GM19468 (cell line): Measurements from ENCODE around the gene STON1.
"Not testable (repeated sequence)": the region's sequence is repeated elsewhere in the genome, so short reads cannot be mapped to it uniquely, and the experiment has no call there.

Source experiments
- ATAC-seq: cut with Tn5 transposase; IDR thresholded peaks from one replicate; pipeline ENCODE4 v1.9.1; 2021; ENCODE audit warnings: mild to moderate bottlenecking, moderate library complexity, moderate number of reproducible peaks; ENCODE audit not compliant: unreplicated experiment; ENCODE audit errors: extremely low read depth

STON1 gene

DNA sequence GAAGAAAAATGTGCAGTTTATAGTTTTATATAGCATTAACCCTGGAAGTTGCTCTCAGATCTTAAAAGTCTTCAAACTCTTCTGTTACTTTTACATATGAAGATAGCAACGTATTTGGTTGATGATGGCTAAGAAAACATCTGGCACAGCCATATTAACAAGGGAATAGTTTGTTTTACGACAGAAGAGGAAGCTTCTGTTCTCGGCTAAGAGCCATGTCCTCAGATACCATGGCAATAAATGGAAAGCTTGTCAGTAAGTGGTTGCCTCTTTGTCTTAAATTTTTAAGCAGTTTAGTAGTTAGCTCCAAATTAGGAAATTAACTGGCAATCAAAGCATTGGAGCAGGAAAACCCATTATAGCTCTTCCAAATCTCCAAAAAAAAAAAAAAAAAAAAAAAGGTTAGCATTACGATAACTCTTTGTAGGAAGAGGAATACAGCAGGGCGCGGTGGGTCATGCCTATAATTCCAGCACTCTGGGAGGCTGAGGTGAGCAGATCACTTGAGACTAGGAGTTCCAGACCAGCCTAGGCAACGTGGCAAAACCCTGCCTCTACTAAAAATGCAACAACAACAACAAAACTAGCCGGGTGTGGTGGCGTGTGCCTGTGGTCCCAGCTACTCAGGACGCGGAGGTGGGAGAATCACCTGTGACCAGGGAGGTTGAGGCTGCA, 4.5 kb upstream of the STON1 start:
- no peak for ATAC-seq

DNA sequence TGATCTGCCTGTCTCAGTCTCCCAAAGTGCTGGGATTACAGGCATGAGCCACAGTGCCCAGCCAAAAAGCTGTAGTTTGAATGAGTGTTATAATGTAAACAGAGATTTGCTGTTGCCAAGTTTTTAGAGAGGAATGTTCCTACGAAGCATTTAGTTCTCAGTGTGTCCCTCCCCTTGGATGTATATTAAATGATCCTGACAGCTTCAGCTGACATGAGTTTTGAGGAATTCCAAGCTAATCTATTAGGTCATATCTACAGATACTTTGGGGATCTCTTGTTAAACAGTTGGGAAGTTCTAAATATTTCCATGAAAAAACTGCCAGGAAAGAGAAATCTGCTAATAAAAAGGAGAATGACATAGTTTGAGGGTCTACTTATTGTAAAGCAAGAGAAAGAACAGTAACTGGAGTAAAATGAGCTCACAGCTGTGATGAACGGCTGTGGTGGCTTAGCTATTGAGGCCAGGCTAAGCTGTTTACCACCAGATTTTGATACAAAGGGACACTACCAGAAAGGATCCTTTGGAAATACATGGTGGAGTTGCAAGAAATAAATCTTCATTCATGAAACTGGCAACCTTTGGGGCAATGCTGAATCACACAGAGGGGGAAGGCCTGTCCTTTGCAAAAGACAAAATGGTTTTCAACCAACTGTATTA, 2.6 kb upstream of the STON1 start:
- no peak for ATAC-seq

DNA sequence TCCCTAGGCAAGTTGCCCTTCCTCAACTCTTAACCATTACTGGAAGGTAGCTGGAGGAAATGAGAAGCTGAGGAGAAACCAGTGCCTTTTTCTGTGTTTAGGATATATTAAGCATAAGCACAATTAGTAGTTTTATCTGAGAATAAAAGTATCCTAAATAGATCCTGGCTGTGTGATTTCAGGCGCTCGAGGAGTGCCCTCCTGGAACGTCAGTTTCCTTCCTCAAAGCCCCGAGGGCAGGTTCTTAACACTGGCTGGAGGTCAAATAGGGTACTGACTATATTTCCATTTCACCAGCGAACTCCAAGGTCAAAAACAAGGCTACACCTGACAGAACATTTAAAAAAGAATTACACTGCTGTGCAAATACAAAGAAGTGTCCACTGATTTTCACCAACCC, 1.5 kb upstream of the STON1 start:
- no peak for ATAC-seq

DNA sequence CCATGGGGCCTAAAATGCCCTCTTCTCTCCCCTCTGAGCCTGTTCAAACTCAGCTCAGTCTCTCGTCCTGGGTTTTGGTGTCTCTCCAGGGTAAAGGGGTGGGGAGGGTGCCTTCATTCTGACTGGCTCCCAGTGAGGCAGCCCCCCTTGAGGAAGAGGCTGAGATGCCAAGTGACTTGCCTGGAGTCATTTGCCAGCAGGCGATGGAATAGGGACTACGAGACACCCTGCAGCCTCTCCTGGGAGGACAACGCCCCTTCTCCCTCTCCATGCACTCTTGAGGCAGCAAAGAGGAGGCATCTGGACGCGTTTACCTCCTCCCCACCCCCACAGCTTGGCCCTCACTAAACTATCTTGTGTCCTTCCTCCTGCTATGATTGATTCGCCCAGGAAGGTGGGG, 760 bp upstream of the STON1 start:
- ATAC-seq: no peak

DNA sequence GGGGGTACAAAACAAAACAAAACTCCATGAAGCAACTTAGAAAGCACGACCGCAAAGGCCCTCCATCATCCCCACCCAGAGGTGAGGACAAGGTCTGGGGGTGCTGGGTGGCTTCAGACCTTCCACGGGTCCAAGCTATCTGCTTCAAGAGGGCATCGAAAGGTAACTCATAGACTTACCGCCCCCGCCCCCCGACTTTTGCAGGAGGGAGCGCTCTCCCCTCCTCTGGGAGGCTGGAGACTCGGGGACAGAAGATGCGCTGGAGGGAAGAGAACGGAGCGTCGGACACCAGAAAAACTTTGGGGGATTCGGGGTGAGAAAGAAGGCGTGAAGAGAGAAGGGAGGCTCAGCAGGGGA, 300 bp upstream of the STON1 start:
- no peak for ATAC-seq

DNA sequence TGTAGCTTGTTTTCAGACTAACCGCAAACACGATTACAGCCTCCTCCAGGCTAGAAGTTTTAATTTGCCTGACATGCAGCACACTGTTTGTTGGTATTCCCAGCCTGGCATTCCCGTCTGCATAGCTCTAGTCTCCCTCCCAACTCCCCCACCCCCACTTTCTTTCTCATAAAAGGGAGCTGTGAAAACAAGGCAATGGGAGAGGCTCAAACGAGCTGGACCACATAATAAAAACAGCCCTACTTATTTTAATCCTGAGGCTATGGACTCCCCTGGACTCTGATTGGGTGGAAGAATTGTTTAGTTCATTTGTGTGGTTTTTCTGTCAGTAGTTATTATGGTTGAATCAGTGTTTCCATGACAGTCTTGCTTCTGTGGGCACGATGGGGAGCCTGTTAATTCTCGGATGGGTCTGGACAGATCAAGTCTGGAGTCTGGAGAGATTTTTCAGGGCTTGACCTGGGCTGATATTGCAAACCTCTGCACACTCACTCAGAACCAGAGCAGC, 1.2 kb downstream of the STON1 start:
- ATAC-seq: no peak

DNA sequence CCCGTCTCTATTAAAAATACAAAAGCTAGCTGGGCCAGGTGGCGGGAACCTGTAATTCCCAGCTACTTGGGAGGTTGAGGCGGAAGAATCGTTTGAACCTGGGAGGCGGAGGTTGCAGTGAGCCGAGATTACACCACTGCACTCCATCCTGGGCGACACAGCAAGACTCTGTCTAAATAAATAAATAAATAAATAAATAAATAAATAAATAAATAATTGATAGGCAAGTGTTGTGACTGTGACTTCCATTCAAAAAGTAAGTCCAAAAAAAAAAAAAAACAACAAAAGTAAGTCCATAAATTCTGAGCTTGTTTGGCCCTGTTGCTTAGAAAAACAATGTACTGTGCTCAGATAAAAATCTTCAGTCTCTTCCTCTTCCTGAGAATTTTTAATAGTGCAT, 2.2 kb downstream of the STON1 start:
- ATAC-seq: no peak

DNA sequence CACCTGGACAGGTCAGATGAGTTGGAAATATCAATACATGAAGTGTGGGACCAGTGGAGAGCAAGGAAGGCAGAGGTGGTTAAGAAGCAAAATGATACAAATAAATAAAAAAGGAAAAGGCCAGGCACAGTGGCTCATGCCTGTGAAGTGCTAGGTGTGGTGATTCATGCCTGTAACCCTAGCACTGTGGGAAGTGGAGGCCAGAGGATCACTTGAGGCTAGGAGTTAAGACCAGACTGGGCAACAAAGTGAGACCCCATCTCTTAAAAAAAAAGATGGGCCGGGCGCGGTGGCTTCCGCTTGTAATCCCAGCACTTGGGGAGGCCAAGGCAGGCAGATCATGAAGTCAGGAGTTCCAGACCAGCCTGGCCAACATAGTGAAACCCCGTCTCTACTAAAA, 2.9 kb downstream of the STON1 start:
- ATAC-seq: no peak

DNA sequence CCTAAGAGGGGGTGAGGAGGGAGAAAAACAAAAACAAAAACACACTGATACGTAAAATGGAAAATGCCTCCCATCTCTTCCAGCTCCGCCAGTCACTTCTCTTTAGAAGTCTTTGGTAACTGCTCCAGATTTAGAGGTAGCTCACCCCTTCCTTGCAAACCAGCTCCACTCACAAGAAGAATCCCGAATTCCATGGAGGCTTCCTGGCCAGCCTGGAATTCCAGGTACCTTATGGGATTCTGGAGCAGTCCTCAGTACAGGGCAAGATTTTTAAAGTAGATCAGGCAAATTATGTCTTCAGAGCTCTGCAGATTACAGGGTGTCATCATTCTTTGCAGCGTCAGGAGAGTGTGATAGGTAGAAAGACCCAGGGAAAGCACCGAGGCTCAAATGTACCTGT, 4.8 kb downstream of the STON1 start:
- no peak for ATAC-seq

DNA sequence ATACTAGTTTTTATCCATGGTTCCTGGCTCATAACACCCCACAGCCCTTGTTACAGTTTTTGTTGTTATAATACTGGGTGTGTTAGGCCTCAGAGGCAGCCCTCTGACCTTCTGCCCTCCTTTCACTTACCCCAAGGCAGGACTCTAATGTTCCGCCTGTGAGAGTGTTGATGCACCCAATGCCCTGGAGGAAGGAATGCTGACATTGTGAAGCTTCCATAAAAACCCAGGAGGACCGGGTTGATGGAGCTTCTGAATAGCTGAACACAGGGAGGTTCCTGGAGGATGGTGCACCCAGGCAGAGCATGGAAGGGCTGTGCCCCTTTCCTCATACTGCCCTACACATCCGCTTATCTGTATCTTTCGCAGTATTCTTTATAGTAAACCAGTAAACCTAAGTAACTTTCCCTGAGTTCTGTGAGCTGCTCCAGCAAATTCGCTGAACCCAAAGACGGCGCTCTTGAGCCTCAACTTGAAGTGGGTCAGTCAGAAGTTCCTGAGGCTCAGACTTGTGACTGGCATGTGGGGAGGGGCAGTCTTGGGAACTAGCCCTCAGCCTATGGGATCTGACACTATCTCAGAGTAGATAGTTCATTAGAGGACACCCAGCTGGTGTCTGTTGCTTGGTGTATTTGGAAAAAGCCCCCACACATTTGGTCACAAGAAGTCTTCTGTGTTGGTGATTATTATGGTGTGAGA, 10.4 kb downstream of the STON1 start:
- ATAC-seq: no peak

DNA sequence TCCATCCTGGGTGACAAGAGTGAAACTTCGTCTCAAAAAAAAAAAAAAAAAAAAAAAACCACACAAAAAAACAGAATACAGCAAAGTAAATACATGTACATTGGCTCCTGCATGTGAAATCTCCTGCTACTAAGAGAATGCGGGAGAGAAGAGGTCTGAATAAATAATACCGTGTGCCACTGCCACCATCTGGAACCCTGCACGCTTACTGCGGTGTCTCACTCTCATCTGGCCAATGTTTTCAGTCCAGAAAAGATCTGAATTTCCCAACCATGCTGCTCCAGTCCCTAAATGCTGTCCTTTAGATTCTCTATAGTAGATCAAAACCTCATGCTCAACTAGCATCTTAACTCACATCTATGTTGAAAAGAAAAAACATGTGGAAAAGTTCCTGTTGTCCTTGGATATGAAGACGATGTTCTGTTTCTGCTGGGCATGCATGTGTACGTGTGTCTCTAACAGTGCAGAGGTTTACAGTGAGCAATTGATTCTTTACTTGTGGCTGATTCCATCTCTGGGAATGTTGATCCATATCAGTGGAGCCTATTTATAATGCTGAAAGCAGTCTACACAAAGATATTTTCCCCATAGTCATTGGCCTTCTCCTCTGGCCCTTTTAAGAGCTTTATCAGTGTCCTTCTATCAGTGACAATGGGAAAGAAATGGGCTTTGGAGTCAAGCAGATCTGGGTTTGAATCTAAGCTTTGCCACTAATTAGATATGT, 11.9 kb downstream of the STON1 start:
- no peak for ATAC-seq

DNA sequence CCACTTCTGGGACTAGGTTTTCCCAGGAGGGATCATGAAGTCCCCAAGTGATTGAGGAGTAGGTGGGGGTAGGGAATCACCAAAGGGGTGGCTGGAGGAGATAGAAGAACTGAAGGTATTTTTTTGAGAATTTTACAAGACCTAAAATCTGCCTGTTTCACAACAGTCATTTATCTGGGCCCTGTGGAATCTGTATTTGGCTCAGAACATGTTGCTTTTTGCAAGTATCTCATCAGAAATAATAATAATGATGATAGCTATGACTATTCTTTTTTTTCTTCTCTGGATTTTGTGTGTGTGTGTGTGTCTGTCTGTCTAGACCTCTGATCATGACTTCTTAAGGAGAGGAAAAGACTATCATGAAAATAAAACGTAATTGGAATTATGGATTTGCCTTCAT, 13.9 kb downstream of the STON1 start:
- no peak for ATAC-seq

DNA sequence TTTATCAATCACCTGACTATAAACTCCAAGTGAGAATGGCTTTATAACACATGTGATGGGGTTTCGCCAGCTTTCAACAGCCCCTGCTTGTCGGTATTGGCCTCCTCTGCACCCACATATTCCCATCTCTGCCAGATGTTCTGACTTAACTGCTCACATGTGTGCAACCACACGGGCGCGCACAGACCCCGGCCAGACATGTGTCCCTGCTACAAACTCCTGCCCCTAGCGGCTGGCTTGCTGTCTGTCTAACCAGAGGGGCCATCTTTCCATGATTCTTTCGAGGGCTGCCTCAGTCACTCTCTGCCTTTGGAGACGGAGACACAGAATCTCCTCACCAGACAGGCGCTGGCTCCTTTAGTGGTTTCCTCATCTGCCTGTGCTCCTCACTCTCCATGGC, 15.3 kb downstream of the STON1 start:
- no peak for ATAC-seq

DNA sequence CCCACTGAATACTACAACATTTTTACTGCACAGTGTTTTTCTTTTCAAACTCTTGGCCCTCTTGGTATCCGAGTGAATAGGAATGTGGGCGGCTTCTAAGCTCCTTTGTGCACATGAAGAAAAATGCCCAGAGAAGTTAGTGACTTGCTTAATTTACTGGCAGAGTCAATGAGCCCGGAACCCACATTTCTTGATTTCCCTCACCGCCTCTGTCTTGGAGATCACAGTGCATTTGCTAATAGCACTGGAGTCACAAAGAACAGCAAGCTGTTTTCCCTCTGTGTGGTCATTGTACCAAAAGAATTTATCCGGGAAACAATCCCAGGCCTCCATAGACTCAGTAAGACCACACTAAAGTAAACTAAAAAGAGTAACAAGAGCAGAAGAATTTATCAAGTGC, 18.9 kb downstream of the STON1 start:
- ATAC-seq: no peak

DNA sequence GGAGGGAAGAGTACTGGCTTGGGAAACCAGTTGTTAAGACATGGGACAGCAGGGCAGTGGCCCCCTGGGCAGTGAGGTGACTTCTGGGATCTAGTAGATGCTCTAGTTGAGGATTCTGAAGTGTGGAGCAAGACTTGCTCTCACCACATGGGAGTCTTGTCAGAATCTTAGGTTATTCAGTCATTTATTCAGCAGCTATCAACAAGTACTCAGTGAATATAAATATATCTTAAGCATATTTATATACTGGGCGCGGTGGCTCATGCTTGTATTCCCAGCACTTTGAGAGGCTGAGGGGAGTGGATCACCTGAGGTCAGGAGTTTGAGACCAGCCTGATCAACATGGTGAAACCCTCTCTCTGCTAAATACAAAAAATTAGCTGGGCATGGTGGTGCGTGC, 20.0 kb downstream of the STON1 start:
- ATAC-seq: no peak

DNA sequence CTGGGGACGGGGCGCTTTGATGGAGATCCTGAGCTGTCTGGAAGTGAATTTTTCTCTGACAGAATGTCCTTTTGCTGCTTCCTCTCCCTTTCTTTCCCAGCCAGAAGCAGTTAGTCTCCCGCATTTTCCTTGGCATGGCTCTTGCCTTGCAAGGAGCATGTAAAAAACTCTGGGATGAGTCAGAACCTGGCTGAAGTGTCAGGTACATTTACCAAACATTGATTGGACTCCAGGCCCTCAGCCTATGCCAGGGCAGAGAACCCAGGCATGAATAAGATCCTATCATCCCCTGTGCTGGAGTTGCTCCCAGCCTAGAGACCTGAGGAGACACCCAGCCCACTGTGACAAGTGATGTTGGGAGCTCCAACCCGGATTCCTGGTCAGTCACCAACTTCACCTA, 21.6 kb downstream of the STON1 start:
- ATAC-seq: no peak

DNA sequence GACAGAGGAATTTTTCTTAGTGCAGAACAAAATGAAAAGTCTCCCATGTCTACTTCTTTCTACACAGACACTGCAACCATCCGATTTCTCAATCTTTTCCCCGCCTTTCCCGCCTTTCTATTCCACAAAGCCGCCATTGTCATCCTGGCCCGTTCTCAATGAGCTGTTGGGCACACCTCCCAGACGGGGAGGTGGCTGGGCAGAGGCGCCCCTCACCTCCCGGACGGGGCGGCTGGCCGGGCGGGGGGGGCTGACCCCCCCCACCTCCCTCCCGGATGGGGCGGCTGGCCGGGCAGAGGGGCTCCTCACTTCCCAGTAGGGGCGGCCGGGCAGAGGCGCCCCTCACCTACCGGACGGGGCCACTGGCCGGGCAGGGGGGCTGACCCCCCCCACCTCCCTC, 25.1 kb downstream of the STON1 start:
- not testable (repeated sequence) for ATAC-seq

DNA sequence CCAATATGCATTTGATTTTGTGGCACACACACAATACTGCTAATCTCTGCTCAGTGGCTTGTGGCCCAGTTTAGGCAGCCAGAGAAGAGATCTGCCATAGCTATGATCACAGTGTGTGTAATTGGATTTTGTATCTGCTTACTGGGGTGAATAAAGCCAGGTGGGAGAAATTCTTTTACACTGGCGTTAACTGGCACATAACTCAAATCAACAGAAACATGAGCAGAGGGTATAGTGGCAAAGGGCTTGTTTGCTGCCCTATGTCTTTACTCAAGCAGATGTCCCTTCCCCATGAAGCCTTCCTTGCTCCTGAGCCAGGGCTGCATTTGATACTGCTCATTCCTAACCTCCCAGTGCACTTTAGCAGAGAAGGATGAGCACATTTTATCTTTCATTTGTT, 28.5 kb downstream of the STON1 start:
- ATAC-seq: no peak

DNA sequence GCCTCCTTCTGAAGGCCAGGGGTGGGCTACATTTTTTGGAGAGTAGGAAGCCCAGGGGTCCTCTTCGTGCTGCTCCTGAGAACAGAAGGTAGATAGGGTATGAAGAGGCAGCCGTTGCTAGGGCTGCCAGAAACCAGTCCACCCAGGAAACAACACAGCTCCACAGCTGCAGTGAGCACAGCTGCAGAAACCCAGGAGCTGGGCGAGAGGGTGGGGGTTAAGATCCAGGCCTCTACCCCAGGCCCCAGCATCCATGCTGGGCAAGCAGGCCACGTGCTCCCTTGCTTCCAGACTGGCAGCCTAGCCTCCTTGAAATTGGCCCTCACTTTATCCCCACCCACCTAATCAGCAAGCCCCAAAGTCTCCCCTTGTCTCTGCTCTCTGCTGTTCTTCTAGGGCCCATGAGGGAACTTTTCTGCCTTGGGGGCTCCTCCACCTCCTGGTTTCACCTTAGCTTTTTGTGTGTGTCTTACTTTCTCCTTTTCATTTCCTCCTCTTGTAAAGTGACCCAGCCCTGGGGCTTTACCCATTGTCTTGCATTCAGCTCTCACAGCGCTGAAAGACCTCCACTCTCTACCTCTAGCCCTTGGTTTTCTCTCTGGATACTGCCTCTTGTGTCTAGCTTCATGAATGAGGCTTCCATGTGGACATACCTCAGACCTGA, 30.7 kb downstream of the STON1 start:
- ATAC-seq: no peak

DNA sequence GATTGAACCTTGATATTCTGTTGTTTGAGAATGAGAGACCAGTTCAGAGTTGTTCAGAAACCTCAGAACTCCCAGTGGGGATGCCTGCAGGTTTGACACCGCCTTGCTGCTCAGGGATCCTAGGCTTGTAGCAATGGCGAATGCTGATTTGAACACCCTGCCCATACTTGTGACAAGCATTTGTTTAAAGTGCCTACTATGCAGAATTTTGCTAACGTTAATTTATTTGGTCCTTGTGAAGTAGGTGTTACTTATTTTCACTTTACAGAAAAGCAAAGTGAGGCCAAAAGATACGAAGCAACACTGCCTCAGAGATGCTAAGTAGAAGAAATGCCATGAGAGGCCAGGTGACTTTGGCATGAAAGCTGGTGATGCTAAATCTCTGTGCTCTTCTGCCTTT, 32.3 kb downstream of the STON1 start:
- no peak for ATAC-seq
